Spleen (tissue), 11 donors: Measurements from ENCODE around the gene ADAM19. TPM values are rescaled to one million over a fixed set of nuclear protein-coding genes. Genes with fewer than 3 reads are reported as not detected.

Source experiments
- DNase-seq: peaks from one replicate; pipeline ENCODE4 v3.0.0-alpha.2; 2020
- H3K27ac ChIP-seq, 8 donors: fragments of 200-600 bp; sonication (generic) in 7 of 8; 1 replicate in 4 of 8; 2 replicates in 4 of 8; pipeline versions ENCODE4 v1.5.0 to v1.8.0; 2016 to 2021; ENCODE audit warnings: inconsistent platforms in 4 of 8, mild to moderate bottlenecking in 4 of 8, moderate library complexity in 1 of 8
- H3K27me3 ChIP-seq, 7 donors: fragments of 200-600 bp; sonication (generic) in 6 of 7; replicated peaks in 1 of 7; 1 replicate in 4 of 7; 2 replicates in 3 of 7; pipeline versions ENCODE4 v1.5.0 to v1.8.0; 2016 to 2021; ENCODE audit warnings: inconsistent platforms in 3 of 7, mild to moderate bottlenecking in 1 of 7
- H3K36me3 ChIP-seq, 6 donors: fragments of 200-600 bp; sonication (generic) in 5 of 6; 1 replicate in 4 of 6; 2 replicates in 2 of 6; pipeline versions ENCODE4 v1.5.0 to v1.8.0; 2016 to 2021; ENCODE audit warnings: inconsistent platforms in 2 of 6
- H3K4me1 ChIP-seq, 6 donors: fragments of 200-600 bp; sonication (generic) in 5 of 6; 1 replicate in 3 of 6; 2 replicates in 3 of 6; pipeline versions ENCODE4 v1.5.0 to v1.8.0; 2016 to 2021; ENCODE audit warnings: inconsistent platforms in 3 of 6
- H3K4me3 ChIP-seq, 8 donors: fragments of 200-600 bp; sonication (generic) in 7 of 8; 1 replicate in 4 of 8; 2 replicates in 4 of 8; pipeline versions ENCODE4 v1.5.0 to v1.8.0; 2016 to 2021; ENCODE audit warnings: inconsistent platforms in 4 of 8, mild to moderate bottlenecking in 4 of 8, moderate library complexity in 2 of 8
- H3K9me3 ChIP-seq, 8 donors: fragments of 200-600 bp; sonication (generic) in 7 of 8; 1 replicate in 4 of 8; 2 replicates in 4 of 8; pipeline versions ENCODE4 v1.5.0 to v1.8.0; 2016 to 2021; ENCODE audit warnings: inconsistent platforms in 4 of 8
- CTCF ChIP-seq, 11 experiments: fragments of 200-600 bp in 7 of 11; fragments of 450-650 bp in 4 of 11; sonication (generic) in 4 of 11; IDR thresholded peaks in 8 of 11; conservative IDR thresholded peaks in 3 of 11; 1 replicate in 7 of 11; 2 replicates in 4 of 11; pipeline versions ENCODE4 v1.4.0 to v1.8.0; 2016 to 2021; ENCODE audit warnings: antibody characterized with exemption in 11 of 11, inconsistent platforms in 4 of 11, mild to moderate bottlenecking in 1 of 11
- POLR2A ChIP-seq, 3 donors: fragments of 450-650 bp; IDR thresholded peaks; one replicate each; pipeline ENCODE4 v1.5.1; 2017; ENCODE audit warnings: antibody characterized with exemption in 3 of 3, mild to moderate bottlenecking in 1 of 3
- POLR2AphosphoS5 ChIP-seq, 3 donors: sonication (generic); formaldehyde crosslinking; IDR thresholded peaks; one replicate each; pipeline ENCODE4 v1.5.1; 2017; ENCODE audit warnings: antibody characterized with exemption in 3 of 3
- WGBS, 5 donors: extraction: QIAGEN DNeasy Blood & Tissue Kit in 3 of 5; methylation state at CpG; one replicate each; pipeline versions ENCODE4 v1.1.5 to v1.1.7; 2013 to 2018; 5-methylcytosine and 5-hydroxymethylcytosine counted together
- intact Hi-C: fragments of 100-400 bp; cut with DNase I; formaldehyde crosslinking; loops from one replicate; pipeline ENCODE4 v1.15.0; 2023; ENCODE audit warnings: low total_unique reads
- polyA plus RNA-seq, 3 donors: library from polyadenylated mRNA; stranded (reverse); fragments of 200-250 nt; gene quantifications; one replicate each; pipeline ENCODE4 v1.2.1, GENCODE V29; 2013
- total RNA-seq, 7 donors: library from RNA; depleted of rRNA in 3 of 7; stranded (reverse); fragments of >200 nt in 3 of 7; fragmentation: NEBNext Ultra II Directional in 4 of 7; extraction: Animal tissue kit (Norgen Biotek cat#: 25700) in 4 of 7; gene quantifications; one replicate each; pipeline versions ENCODE4 v1.1.0 to v1.2.1, GENCODE V29; 2016 to 2021
- donor health status: healthy with polysubstance abuse.
- donor health status: DM: no; HTN: no; CAD: no; lungs with moderate emphysema.
- donor health status: DM: no; HTN: no; CAD: no.
- donor health status: Bipolar disorder and iron deficiency.
- donor health status: healthy.
- donor health status: DM: no; HTN: no; CAD: no.
- donor health status: DM: yes; HTN: yes; CAD: no.

The ADAM19 gene
- total and polyA plus RNA-seq, 10 donors = 10.9 to 71.1 (median 51.5) TPM

- Histone ChIP-seq H3K9me3 (no peaks in the 10 kb centered on the region), H3K27me3 (no peaks in the 10 kb centered on the region), H3K27ac (peak overlapping the region in 2 of 8 donors; percentile 6 to 62), H3K4me3 (no peak overlapping the region), H3K4me1 (peaks cover 0 to 35% (median 9%) of the 10 kb centered on the region in 6 donors), H3K36me3 (peaks cover 0 to 66% (median 3%) of the 10 kb centered on the region in 6 donors)
- TF ChIP-seq POLR2A (IDR thresholded peaks at IDR 0.05) = no peak
- no peak for TF ChIP-seq CTCF (IDR thresholded peaks at IDR 0.05 in 8 of 11, conservative IDR thresholded peaks at IDR 0.05 in 3 of 11)
- no peak for TF ChIP-seq POLR2AphosphoS5 (IDR thresholded peaks at IDR 0.05)
- 56 to 81% (median 68%) methylated on average over 7 of the region's 7 CpGs for WGBS, 5 donors
- DNase-seq = no peak
- intact Hi-C loops = loop anchor here (10.0 kb wide), 1 partner anchor 129 kb away; a partner anchor contains a TSS
Observed at GRCh38 chr5:157473383-157474320, 101.9 kb downstream of the ADAM19 start.

GRCh38 chr5:157471709-157472108 is 103.9 kb downstream of the ADAM19 start:
- H3K36me3 ChIP-seq = peaks cover 0 to 46% (median 0%) of the 10 kb centered on the region in 6 donors
- no peaks in the 10 kb centered on the region for H3K9me3 ChIP-seq
- no peaks in the 10 kb centered on the region for H3K27me3 ChIP-seq
- TF ChIP-seq CTCF (IDR thresholded peaks at IDR 0.05 in 8 of 11, conservative IDR thresholded peaks at IDR 0.05 in 3 of 11) (peak in 6 of 11 experiments; percentile 35 to 57 (median 53)), POLR2AphosphoS5 (IDR thresholded peaks at IDR 0.05) (no peak)
- WGBS, 5 donors = 93 to 100% (median 98%) methylated on average over 1 of the region's 1 CpG
- H3K4me1 ChIP-seq = peaks cover 0 to 15% (median 3%) of the 10 kb centered on the region in 6 donors
- DNase-seq = no peak
- no peak overlapping the region for H3K4me3 ChIP-seq
- H3K27ac ChIP-seq = no peak overlapping the region
- intact Hi-C loops = loop anchor here (10.0 kb wide), 1 partner anchor 127 kb away; a partner anchor contains a TSS

GRCh38 chr5:157470631-157471030 is 104.9 kb downstream of the ADAM19 start:
- Histone ChIP-seq H3K27me3 (no peaks in the 10 kb centered on the region), H3K27ac (no peak overlapping the region), H3K4me3 (no peak overlapping the region), H3K9me3 (no peaks in the 10 kb centered on the region), H3K4me1 (peaks cover 0 to 14% (median 3%) of the 10 kb centered on the region in 6 donors), H3K36me3 (peaks cover 0 to 36% (median 0%) of the 10 kb centered on the region in 6 donors)
- WGBS, 5 donors = 68 to 89% (median 81%) methylated on average over 1 of the region's 1 CpG
- TF ChIP-seq CTCF (IDR thresholded peaks at IDR 0.05 in 8 of 11, conservative IDR thresholded peaks at IDR 0.05 in 3 of 11) = no peak
- no peak for TF ChIP-seq POLR2A (IDR thresholded peaks at IDR 0.05)
- TF ChIP-seq POLR2AphosphoS5 (IDR thresholded peaks at IDR 0.05) = no peak
- DNase-seq = no peak
- intact Hi-C loops = loop anchor here (10.0 kb wide), 1 partner anchor 126 kb away; a partner anchor contains a TSS

- 85 to 94% (median 88%) methylated on average over 7 of the region's 7 CpGs for WGBS, 5 donors
- intact Hi-C loops = loop anchor here (10.0 kb wide), 1 partner anchor 125 kb away; a partner anchor contains a TSS
- TF ChIP-seq POLR2AphosphoS5 (IDR thresholded peaks at IDR 0.05) (no peak), POLR2A (IDR thresholded peaks at IDR 0.05) (no peak), CTCF (IDR thresholded peaks at IDR 0.05 in 8 of 11, conservative IDR thresholded peaks at IDR 0.05 in 3 of 11) (no peak)
Observed at GRCh38 chr5:157469687-157470086, 105.9 kb downstream of the ADAM19 start.

More at GRCh38 chr5:157469687-157470086, 105.9 kb downstream of the ADAM19 start:
- Histone ChIP-seq H3K27ac (no peak overlapping the region), H3K4me3 (no peak overlapping the region), H3K36me3 (peaks cover 0 to 26% (median 0%) of the 10 kb centered on the region in 6 donors), H3K9me3 (no peaks in the 10 kb centered on the region), H3K4me1 (peaks cover 0 to 19% (median 3%) of the 10 kb centered on the region in 6 donors), H3K27me3 (no peaks in the 10 kb centered on the region)
- DNase-seq = no peak
